ENCODE measurements around the gene YKT6.
A peak's percentile ranks its signal among the peaks of the same experiment; 100 is the strongest.

Gene YKT6

GRCh38 chr7:44236333-44236728, 35.6 kb downstream of the YKT6 start:
- DNase-seq = no peak

- no peak for DNase-seq
Measured at GRCh38 chr7:44237696-44238095, 36.9 kb downstream of the YKT6 start.

- no peak for DNase-seq
Measured at GRCh38 chr7:44238116-44238695, 37.4 kb downstream of the YKT6 start.

- DNase-seq = no peak
Measured at GRCh38 chr7:44239361-44239760, 38.6 kb downstream of the YKT6 start.

GRCh38 chr7:44240376-44240775, 39.6 kb downstream of the YKT6 start:
- no peak for DNase-seq

GRCh38 chr7:44240983-44241510, 40.3 kb downstream of the YKT6 start:
- peak in 4 of 5 donors; percentile 22 to 67 (median 40) for DNase-seq

GRCh38 chr7:44242091-44242490, 41.3 kb downstream of the YKT6 start:
- DNase-seq = no peak

- peak in 1 of 5 donors; percentile 25 for DNase-seq
Measured at GRCh38 chr7:44244282-44244681, 43.5 kb downstream of the YKT6 start.

GRCh38 chr7:44246396-44247113, 45.8 kb downstream of the YKT6 start:
- DNase-seq = no peak

GRCh38 chr7:44247868-44248651, 47.3 kb downstream of the YKT6 start:
- DNase-seq = no peak

GRCh38 chr7:44249639-44250234, 49.0 kb downstream of the YKT6 start:
- no peak for DNase-seq

GRCh38 chr7:44251269-44251668, 50.5 kb downstream of the YKT6 start:
- no peak for DNase-seq

GRCh38 chr7:44251881-44252280, 51.1 kb downstream of the YKT6 start:
- DNase-seq = no peak

GRCh38 chr7:44256459-44256858, 55.7 kb downstream of the YKT6 start:
- DNase-seq = no peak

- no peak for DNase-seq
Measured at GRCh38 chr7:44257213-44257612, 56.4 kb downstream of the YKT6 start.

- peak in 3 of 5 donors; percentile 24 to 85 (median 28) for DNase-seq
Measured at GRCh38 chr7:44257618-44258422, 57.0 kb downstream of the YKT6 start.

GRCh38 chr7:44258423-44258760, 57.6 kb downstream of the YKT6 start:
- DNase-seq = no peak

- DNase-seq = no peak
Measured at GRCh38 chr7:44258865-44259546, 58.2 kb downstream of the YKT6 start.

GRCh38 chr7:44259547-44260457, 59.0 kb downstream of the YKT6 start:
- peak in 1 of 5 donors; percentile 59 for DNase-seq

- DNase-seq = no peak
Measured at GRCh38 chr7:44261240-44261639, 60.5 kb downstream of the YKT6 start.

- DNase-seq = no peak
Measured at GRCh38 chr7:44262031-44262430, 61.3 kb downstream of the YKT6 start.

Data from T-helper 1 cell (primary cell).